Glomerular visceral epithelial cell (primary cell): ENCODE data around the gene CAPG.

ENCODE experiments used
- DNase-seq: peaks from one replicate; pipeline ENCODE4 v3.0.0-alpha.2; 2016; ENCODE audit errors: extremely low spot score

The CAPG gene

DNA sequence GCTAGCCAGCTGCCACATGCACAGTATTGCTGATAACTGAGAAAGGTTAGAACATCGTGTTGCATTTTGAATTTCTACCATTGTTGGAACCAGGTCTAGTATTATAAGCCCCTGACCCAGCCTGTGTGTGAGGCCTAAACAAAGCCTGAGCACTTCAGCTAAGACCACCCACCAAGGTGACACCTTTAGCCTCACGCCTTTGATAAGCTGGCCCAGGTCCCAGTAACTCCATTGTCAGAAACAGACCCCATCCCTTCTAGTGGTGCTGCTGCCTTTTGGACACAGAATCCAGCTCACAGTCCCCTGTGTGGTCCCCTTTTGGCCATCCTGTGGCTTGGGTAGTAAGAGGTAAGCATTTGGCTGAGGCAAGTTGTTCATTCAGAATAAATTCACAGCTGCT, 54.0 kb downstream of the CAPG start:
- DNase-seq: no peak

DNA sequence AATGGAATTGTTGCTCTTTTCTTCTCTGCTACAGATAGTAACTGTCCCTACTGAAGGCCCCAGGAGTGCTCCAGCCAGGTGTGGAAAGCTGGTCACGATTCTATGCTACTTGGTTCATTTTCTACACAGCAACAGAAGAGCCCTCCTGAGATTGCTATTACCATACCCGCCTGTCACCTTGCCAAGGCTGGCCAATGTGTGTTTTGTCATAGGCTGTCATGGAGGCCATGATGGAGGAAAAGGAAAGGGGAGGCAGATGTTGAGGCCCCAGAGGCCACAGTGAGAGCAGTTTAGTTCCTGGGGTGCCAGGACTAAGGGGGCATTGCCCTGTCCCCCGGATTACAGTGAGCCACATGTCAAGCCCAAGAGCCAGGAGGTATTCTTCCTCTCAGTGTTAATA, 54.6 kb downstream of the CAPG start:
- no peak for DNase-seq

DNA sequence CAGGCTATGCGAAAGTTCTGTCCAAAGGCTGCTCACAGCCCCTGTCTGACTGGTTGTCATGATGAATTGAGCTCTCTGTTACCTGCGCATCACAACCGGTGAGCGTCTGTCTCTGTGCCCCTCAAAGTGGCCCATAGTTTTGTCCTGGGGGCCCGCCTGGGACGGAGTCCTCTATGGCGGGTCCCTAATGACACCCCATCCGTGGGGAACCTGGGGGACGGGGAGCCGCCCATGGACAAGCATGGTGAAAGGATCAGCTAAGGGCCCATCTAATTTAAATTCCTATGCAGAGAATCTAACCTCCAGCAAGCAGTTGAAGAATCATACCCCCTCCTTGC, 55.1 kb downstream of the CAPG start:
- DNase-seq: no peak

DNA sequence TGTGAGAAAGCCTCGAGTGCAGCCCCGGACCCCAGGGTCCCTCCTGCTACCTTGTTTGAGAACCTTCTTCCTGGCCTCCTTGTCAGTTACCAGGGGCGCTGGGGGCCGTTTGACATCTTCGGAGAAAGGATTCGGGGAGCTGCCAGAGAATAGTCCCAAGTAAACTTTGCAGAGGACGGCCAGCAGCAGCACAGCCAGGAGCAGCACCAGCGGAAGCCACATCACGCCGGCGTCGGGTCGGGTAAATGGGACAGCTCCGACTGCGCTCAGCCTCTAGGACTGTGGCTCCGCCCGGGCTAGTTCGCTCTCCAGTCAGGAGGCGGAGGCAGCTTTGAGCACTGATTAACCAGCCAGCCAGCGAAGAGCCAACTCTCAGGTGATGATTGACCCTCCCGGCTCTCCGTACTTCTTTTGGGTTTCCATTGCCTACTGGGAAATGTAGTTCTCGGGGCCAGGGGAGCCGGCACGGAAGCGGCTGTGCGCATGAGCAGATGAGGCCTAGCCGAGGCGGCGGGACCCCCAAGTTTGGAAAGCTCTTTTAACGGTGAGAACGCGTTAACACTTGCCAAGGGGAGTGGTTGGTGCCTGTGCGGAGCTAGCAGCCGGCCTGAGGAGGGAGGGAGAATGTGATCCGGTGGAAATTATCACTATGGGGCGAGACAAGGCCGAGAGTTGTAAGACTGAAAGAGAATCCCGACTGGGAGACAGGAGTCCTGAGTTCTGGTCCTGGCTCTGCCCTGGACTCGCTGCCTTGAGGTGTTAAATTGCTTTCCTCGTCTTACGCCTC, 55.7 kb downstream of the CAPG start, which contains the start of the genes ELMOD3 and RETSAT:
TSS of gene ELMOD3 (plus strand) at position 484 of the 787 bp plus-strand sequence. CDS start 2,430 bp downstream, outside the sequence.
TSS of gene RETSAT (minus strand) at position 243 of the 787 bp plus-strand sequence. CDS start at position 222, 21 bp downstream.
- peak; percentile 98 for DNase-seq

DNA sequence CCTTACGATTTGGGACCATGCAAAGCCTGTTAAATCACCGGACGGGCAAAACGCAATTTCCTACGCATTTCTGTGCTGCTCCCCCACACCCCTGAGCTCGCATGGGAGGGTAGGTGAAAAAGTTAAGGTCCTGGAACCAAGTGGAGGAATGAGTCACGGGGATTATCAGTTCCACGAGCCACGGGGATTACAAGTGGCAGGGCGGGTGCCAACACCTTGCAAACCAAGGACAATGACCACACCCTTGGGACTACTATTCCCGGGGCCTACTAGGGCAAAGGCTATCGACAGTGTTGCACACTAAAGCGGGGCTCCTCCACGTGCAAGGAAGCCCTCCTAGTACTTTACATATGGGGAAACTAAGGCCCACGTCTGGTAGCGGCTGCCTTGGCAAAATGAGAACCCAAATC, 56.3 kb downstream of the CAPG start:
- peak; percentile 11 for DNase-seq

DNA sequence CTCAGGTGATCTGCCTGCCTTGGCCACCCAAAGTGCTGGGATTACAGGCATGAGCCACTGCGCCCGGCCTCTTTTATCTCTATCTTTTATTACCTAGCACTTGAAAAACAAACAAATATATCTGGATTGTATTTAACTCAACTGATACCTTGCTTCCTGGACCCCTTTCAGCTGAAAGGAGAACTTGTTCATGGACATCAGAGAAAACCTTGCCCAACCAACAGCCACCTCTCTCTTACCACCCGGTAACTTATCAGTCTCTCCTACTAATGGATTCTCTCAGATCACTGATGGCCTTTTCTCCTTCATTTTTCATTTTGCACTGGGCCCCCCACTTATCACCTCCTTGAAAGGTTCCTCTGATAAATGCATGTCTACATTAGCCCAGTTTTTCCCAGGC, 62.6 kb downstream of the CAPG start:
- DNase-seq: no peak
